Activated T-cell treated with anti-CD3 and anti-CD28 coated beads, Interleukin-2, amount 50 U/mL, for 24 hours (primary cell): ENCODE results near the gene MED16.
A peak's percentile ranks its signal among the peaks of the same experiment; 100 is the strongest.
"Not testable (repeated sequence)": the region's sequence is repeated elsewhere in the genome, so short reads cannot be mapped to it uniquely, and the experiment has no call there.

Experiments used
- DNase-seq: peaks from one replicate; pipeline ENCODE4 v3.0.0-alpha.2; 2020
- H3K27ac Mint-ChIP-seq: 2 replicates; pipeline ENCODE4 v1.8.0; 2020; ENCODE audit warnings: mild to moderate bottlenecking, mixed read lengths
- H3K27me3 Mint-ChIP-seq: 2 replicates; pipeline ENCODE4 v1.8.0; 2020; ENCODE audit warnings: mixed read lengths
- H3K36me3 Mint-ChIP-seq: 2 replicates; pipeline ENCODE4 v1.8.0; 2020; ENCODE audit warnings: low read depth, mixed read lengths
- H3K4me1 Mint-ChIP-seq: 2 replicates; pipeline ENCODE4 v1.8.0; 2020; ENCODE audit warnings: low read depth, mixed read lengths
- H3K4me3 Mint-ChIP-seq: 2 replicates; pipeline ENCODE4 v1.8.0; 2020; ENCODE audit warnings: mild to moderate bottlenecking, moderate library complexity, mixed read lengths
- H3K9me3 Mint-ChIP-seq: 2 replicates; pipeline ENCODE4 v1.8.0; 2020; ENCODE audit warnings: mixed read lengths

Gene MED16

DNA sequence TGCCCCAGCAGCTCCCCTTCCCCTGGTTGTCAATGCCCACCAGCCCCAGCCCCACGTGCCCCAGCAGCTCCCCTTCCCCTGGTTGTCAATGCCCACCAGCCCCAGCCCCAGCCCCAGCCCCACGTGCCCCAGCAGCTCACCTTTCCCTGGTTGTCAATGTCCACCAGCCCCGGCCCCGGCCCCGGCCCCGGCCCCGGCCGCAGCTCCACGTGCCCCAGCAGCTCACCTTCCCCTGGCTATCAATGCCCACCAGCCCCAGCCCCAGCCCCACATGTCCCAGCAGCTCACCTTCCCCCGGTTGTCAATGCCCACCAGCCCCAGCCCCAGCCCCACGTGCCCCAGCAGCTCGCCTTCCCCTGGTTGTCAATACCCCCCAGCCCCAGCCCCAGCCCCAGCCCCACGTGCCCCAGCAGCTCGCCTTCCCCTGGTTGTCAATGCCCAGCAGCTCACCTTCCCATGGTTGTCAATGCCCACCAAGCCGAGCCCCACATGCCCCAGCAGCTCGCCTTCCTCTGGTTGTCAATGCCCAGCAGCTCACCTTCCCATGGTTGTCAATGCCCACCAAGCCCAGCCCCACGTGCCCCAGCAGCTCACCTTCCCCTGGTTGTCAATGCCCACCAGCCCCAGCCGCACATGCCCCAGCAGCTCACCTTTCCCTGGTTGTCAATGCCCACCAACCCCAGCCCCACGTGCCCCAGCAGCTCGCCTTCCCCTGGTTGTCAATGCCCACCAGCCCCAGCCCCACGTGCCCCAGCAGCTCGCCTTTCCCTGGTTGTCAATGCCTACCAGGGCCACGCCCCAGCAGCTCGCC, 14.0 kb downstream of the MED16 start:
- H3K4me3 Mint-ChIP-seq, H3K27me3 Mint-ChIP-seq, H3K9me3 Mint-ChIP-seq, DNase-seq, H3K4me1 Mint-ChIP-seq, H3K27ac Mint-ChIP-seq: not testable (repeated sequence)
- peaks cover 63% of the 10 kb centered on the region for H3K36me3 Mint-ChIP-seq

DNA sequence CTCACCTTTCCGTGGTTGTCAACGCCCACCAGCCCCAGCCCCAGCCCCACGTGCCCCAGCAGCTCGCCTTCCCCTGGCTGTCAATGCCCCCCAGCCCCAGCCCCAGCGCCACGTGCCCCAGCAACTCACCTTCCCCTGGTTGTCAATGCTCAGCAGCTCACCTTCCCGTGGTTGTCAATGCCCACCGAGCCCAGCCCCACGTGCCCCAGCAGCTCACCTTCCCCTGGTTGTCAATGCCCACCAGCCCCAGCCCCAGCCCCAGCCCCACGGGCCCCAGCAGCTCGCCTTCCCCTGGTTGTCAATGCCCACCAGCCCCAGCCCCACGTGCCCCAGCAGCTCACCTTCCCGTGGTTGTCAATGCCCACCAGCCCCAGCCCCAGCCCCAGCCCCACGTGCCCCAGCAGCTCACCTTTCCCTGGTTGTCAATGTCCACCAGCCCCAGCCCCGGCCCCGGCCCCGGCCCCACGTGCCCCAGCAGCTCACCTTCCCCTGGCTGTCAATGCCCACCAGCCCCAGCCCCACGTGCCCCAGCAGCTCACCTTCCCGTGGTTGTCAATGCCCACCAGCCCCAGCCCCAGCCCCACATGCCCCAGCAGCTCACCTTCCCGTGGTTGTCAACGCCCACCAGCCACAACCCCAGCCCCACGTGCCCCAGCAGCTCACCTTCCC, 14.9 kb downstream of the MED16 start:
- not testable (repeated sequence) for H3K4me1 Mint-ChIP-seq, H3K4me3 Mint-ChIP-seq, H3K27ac Mint-ChIP-seq, DNase-seq, H3K9me3 Mint-ChIP-seq, H3K27me3 Mint-ChIP-seq
- peaks cover 57% of the 10 kb centered on the region for H3K36me3 Mint-ChIP-seq

DNA sequence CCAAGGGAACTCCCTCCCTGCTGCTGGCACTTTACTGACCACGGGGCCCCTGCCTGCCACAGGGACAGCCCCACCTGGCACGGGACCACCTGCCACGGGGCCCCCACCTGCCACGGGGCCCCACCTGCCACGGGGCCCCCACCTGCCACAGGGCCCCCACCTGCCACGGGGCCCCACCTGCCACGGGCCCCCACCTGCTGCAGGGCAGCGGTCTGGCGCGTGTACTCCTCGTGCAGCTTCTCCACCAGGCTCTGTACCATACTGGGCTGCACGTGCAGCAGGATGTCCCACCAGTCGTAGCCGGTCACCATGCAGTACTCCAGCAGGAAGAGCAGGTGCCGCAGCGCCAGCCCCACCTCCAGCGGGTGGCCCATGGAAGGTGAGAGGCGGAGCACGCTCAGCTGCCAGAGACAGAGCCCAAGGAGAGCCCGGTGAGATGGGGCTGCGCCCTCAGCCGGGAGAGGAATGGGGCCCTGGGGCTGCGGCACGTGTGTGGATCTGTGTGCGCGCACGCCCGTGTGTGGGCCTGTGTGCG, 16.1 kb downstream of the MED16 start:
- DNase-seq: no peak
- Mint-ChIP-seq H3K9me3 (no peaks in the 10 kb centered on the region), H3K36me3 (peaks cover 45% of the 10 kb centered on the region), H3K4me1 (peaks cover 8% of the 10 kb centered on the region), H3K27ac (no peak overlapping the region), H3K4me3 (no peak overlapping the region), H3K27me3 (no peaks in the 10 kb centered on the region)

DNA sequence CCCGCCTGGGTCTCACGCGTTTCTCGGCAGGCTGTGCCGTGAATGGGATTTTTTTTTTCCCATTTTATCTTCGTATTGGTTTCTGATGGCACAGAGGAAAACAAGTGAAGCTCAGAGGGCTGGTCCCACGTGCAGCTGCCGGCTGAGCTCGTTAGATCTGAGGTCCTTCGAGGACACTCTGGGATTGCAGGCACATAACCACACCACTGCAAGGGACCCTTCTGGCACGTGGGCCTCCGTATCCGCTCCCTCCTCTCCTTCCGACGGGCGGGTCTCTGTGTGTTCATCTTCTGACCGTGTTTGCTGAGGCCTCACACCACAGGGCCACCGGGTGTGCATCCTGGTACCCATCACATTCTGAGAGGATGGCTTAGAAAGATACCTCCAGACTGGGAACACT, 16.9 kb downstream of the MED16 start:
- H3K27me3 Mint-ChIP-seq: no peaks in the 10 kb centered on the region
- no peaks in the 10 kb centered on the region for H3K9me3 Mint-ChIP-seq
- no peak for DNase-seq
- peaks cover 40% of the 10 kb centered on the region for H3K36me3 Mint-ChIP-seq
- H3K4me3 Mint-ChIP-seq: no peak overlapping the region
- H3K4me1 Mint-ChIP-seq: peaks cover 10% of the 10 kb centered on the region
- H3K27ac Mint-ChIP-seq: no peak overlapping the region

DNA sequence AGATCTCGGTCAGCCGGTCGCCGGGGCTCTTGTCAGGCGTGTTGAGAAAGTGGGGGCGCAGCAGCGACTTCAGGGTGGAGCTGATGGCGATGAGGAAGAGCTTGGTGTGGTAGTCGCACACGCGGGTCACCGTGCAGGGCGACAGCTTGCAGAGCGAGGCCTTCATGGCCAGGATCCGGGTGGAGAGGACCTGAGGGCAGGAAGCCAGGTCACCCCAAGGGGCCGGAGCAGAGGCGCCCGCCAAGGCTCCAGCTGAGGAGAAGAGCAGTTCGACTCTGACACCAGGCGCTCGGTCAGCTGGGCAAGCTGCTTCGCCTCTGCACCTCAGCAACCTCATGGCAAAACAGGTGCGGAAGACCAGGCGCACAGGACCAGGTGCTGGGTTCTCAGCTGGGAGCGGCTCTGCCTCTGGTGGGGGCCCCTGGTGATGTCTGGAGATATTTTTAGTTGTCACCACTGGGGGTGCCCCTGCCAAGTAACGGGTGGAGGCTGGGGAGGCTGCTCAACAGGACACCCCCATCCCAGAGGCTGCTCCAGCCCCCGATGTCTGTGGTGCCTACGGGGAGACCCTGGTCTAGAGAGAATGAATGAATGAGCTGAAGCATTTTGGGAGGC, 17.6 kb downstream of the MED16 start:
- Mint-ChIP-seq H3K4me3 (no peak overlapping the region), H3K4me1 (peaks cover 10% of the 10 kb centered on the region), H3K9me3 (no peaks in the 10 kb centered on the region), H3K27ac (peak overlapping the region; percentile 33), H3K36me3 (peaks cover 35% of the 10 kb centered on the region), H3K27me3 (no peaks in the 10 kb centered on the region)
- DNase-seq: no peak

DNA sequence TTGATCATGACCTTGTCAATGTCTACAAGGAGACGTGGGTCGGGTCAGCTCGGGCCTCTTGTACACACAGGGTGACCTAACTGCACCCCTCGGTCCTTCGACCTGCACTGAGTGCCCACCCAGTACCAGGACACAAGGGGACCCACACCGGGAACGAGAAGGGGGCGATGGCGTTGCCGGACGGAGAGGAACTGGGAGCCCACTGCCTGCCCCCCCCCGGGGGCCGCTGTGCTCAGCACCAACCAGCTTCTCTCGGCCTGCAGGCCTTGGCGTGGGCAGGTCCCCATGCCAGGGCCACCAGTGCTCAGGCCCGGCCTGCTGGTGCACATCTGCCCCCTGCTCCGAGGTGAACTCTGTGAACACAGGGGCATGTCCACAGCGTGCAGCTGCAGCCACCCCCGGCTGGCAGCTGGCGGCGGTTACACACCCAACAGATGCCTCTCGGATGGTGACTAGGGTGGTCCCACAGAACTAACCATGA, 19.4 kb downstream of the MED16 start:
- no peaks in the 10 kb centered on the region for H3K27me3 Mint-ChIP-seq
- peaks cover 37% of the 10 kb centered on the region for H3K36me3 Mint-ChIP-seq
- no peak for DNase-seq
- H3K4me1 Mint-ChIP-seq: peaks cover 10% of the 10 kb centered on the region
- H3K27ac Mint-ChIP-seq: no peak overlapping the region
- no peak overlapping the region for H3K4me3 Mint-ChIP-seq
- H3K9me3 Mint-ChIP-seq: no peaks in the 10 kb centered on the region

DNA sequence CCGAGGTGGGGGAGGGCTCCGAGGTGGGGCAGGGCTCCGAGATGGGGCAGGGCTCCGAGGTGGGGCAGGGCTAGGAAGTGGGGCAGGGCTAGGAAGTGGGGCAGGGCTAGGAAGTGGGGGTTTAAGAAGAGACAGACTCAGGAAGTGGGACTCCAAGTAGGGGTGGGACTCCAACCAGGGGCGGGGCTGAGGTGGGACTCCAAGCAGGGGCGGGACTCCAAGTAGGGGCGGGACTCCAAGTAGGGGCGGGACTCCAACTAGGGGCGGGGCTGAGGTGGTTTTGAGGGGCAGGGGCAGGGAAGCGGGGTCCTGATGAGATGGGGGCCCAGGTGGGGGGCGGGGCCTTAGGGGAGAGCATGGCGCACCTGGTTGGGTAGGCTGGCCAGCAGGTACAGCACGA, 19.9 kb downstream of the MED16 start:
- H3K4me1 Mint-ChIP-seq: peaks cover 10% of the 10 kb centered on the region
- no peaks in the 10 kb centered on the region for H3K27me3 Mint-ChIP-seq
- H3K36me3 Mint-ChIP-seq: peaks cover 40% of the 10 kb centered on the region
- no peaks in the 10 kb centered on the region for H3K9me3 Mint-ChIP-seq
- DNase-seq: peak; percentile 69
- H3K4me3 Mint-ChIP-seq: no peak overlapping the region
- no peak overlapping the region for H3K27ac Mint-ChIP-seq

DNA sequence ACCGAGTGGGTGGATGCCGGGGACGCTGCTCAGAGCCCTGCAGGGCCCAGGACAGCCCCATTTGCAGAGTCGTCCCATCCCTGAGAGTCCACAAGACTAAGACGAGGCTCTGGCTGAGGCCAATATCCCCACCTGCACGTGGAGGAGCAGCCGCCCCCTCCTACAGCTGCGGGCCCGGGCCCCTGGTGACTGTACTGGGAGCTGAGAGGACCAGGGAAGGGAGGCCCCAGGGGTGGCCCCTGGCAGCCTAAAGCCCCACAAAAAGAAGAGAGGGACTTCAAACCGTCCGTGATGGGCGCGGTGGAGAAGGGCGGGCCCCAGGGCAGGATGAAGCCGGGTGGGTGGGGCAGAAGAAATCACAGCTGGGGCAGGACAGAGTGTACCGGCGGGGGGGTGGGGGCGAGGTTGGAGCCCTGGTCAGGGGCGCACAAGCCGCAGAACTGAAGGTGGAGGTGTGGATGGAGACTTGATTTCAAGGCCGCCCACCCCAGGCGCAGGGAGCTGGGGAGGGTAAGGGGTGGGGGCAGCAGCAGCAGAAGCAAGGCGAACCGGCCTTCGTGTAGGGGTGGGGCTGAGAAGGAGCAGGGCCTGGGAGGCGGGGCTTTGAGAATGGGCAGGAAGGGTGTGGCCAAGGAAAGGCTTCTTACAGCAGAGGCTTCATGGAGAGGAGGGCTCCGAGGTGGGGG, 20.6 kb downstream of the MED16 start:
- Mint-ChIP-seq H3K27ac (peak overlapping the region; percentile 76), H3K27me3 (no peaks in the 10 kb centered on the region), H3K4me3 (peak overlapping the region; percentile 42), H3K4me1 (peaks cover 10% of the 10 kb centered on the region), H3K9me3 (no peaks in the 10 kb centered on the region), H3K36me3 (peaks cover 47% of the 10 kb centered on the region)
- DNase-seq: peak; percentile 80

DNA sequence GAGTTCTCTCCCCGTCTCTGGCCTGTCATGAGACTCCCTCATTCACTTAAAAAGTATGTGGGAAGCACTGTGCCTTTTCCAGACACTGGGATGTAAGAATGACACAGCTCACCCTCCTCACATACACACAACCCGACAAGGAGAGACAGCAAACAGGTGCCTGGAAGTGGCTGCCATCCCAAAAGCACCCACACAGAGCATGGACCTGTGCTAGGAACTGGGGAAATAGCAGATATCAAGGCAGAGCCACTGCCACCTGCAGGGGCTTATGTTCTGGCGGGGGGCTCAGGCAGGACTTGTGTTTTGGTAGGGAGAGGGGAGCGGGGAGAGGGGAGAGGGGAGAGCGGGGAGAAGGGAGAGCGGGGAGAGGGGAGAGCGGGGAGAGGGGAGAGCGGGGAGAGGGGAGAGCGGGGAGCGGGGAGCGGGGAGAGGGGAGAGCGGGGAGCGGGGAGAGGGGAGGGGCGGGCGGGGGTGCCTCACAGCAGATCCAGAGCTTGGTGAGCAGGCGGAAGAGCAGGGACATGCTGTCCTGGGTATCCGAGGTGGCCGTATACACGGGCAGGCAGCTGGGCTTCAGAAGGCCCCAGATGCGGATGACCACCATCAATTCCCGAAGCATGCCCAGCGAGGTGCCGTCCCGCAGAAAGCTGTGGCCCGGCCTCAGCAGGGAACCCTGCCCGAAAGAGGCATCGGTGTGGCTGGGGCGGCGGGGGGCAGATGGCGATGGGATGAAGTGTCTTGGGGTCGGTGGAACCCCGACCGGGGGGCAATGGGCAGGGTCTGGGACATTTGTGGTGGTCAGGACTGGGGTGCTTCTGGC, 21.3 kb downstream of the MED16 start:
- Mint-ChIP-seq H3K27me3 (no peaks in the 10 kb centered on the region), H3K4me3 (no peak overlapping the region), H3K36me3 (peaks cover 45% of the 10 kb centered on the region), H3K27ac (peak overlapping the region; percentile 44), H3K4me1 (peaks cover 10% of the 10 kb centered on the region), H3K9me3 (no peaks in the 10 kb centered on the region)
- no peak for DNase-seq

DNA sequence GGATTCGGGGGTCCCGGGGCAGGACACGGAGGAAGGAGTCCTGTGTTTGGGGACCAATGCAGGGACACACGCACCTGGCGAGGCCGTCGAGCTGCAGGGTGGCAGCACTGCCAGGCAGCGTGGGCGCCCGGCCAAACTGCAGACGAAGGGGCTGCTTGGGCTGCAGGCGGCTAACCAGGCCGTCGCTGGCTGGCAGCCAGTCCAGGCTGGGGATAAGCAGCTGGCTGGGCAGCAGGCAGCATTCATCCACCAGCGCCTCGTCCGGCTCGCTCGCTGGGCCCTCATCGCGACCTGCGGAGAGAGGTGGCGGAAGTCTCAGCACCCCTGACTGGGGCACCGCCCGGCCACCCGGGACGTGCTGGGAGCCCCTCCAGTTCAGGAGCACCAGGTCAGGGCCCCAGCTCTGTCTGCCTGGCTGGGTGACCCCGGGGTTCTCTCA, 22.0 kb downstream of the MED16 start:
- H3K4me3 Mint-ChIP-seq: no peak overlapping the region

DNA sequence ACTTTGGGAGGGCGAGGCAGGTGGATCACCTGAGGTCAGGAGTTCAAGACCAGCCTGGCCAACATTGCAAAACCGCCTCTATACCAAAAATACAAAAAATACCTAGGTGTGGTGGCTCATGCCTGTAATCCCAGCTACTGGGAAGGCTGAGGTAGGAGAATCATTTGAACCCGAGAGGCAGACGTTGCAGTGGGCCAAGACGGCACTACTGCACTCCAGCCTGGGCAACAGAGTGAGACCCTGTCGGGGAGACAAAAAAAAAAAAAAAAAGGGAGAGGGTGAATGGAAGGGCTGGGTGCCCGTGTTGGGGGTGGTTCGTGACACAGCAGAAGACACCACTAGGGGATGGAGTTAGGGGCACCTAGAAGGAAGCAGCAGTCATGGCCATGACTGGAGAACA, 22.7 kb downstream of the MED16 start:
- no peaks in the 10 kb centered on the region for H3K9me3 Mint-ChIP-seq
- H3K27ac Mint-ChIP-seq: peak overlapping the region; percentile 50
- H3K4me3 Mint-ChIP-seq: no peak overlapping the region

More for the DNA sequence above, 22.0 kb downstream of the MED16 start:
- no peak for DNase-seq
- Mint-ChIP-seq H3K9me3 (no peaks in the 10 kb centered on the region), H3K27ac (no peak overlapping the region), H3K4me1 (peaks cover 10% of the 10 kb centered on the region), H3K36me3 (peaks cover 39% of the 10 kb centered on the region), H3K27me3 (no peaks in the 10 kb centered on the region)

DNA sequence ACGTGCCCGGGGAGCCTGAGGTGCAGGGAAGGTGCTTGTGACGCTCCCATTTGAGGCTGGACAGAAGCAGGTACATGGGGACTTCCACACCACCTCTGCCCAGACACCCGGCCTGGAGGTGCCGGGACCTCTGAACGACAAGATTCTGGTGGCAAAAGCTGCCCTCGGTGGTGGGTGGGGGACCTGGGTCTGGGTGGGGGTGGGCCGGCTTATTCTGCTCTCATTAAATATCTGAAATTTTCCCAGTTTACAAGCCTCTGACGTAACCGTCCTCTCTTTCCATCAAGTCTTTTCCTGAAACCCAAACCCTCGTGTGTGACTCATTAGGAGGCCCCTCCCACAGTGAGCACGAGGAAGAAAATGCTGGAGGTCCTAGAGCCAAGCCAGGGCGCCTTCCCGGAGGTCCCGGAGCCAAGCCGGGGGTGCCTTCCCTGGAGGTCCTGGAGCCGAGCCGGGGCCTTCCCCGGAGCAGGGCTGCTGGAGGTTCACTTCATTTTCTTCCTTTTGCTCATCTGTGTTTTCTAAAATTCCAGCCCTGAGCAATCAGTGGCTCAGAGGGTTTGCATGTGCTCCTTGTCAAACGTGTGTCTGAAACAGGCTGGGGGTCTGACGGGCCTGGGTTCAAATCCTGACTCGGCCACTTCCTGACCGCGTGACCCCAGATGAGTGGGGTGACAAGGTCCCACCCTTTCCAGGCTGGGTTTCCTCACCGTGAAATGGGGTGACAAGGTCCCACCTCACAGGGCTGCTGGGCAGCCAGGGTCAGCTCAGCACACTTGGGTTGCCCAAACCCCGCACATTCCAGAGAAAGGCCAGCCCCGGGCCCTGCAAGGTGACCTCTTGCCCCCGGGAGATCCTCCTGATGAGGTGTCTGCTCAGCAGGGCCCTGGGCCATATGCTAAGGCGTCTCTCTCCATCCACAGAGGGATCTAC, 23.5 kb downstream of the MED16 start:
- Mint-ChIP-seq H3K27me3 (no peaks in the 10 kb centered on the region), H3K36me3 (peaks cover 30% of the 10 kb centered on the region), H3K9me3 (no peaks in the 10 kb centered on the region), H3K4me3 (no peak overlapping the region), H3K27ac (no peak overlapping the region), H3K4me1 (peaks cover 11% of the 10 kb centered on the region)
- DNase-seq: no peak

More for the DNA sequence above, 22.7 kb downstream of the MED16 start:
- peaks cover 35% of the 10 kb centered on the region for H3K36me3 Mint-ChIP-seq
- H3K27me3 Mint-ChIP-seq: no peaks in the 10 kb centered on the region
- DNase-seq: no peak
- H3K4me1 Mint-ChIP-seq: peaks cover 10% of the 10 kb centered on the region
